ENCODE measurements around the gene ANKRD45.

- TF ChIP-seq CTCF (IDR thresholded peaks at IDR 0.05 in 4 of 5, conservative IDR thresholded peaks at IDR 0.05 in 1 of 5), result no peak
- TF ChIP-seq POLR2A (IDR thresholded peaks at IDR 0.05), result peak; percentile 55 to 61
These were observed 45.3 kb upstream of the ANKRD45 start, which contains the start of gene KLHL20 for GRCh38 chr1:173714759-173715537.

All from gastrocnemius medialis (tissue), 4 donors.